Measurements from ENCODE around the gene ACE.

The ACE gene

GRCh38 chr17:63519116-63519881 is 42.4 kb downstream of the ACE start:
- POLR2A ChIA-PET = interaction anchor here (1.7 kb wide), 1 partner anchor 32 kb away, joined by 4 read pairs; the partner anchor contains the start of gene DCAF7
- TF ChIP-seq NFRKB (IDR thresholded peaks at IDR 0.05) (no peak), TARDBP (IDR thresholded peaks at IDR 0.05) (no peak), PKNOX1 (IDR thresholded peaks at IDR 0.05) (no peak), CTBP1 (IDR thresholded peaks at IDR 0.05; ENCODE audit: borderline replicate concordance) (no peak), FOXM1 (IDR thresholded peaks at IDR 0.05; ENCODE audit: borderline replicate concordance) (no peak), L3MBTL2 (conservative IDR thresholded peaks at IDR 0.05) (no peak), ARNT (IDR thresholded peaks at IDR 0.05) (no peak), LEF1 (IDR thresholded peaks at IDR 0.05; ENCODE audit: borderline replicate concordance) (no peak), FOXA1 (IDR thresholded peaks at IDR 0.05) (no peak), BHLHE40 (IDR thresholded peaks at IDR 0.05; ENCODE audit: borderline replicate concordance) (no peak), HDGF (IDR thresholded peaks at IDR 0.05; ENCODE audit: borderline replicate concordance) (no peak), FOXK2 (IDR thresholded peaks at IDR 0.05) (no peak), ELF4 (IDR thresholded peaks at IDR 0.05) (no peak), SP1 (IDR thresholded peaks at IDR 0.05) (no peak)
- CTCF ChIA-PET = no interaction called here
- DNase-seq (ENCODE audit: extremely low spot score) = no peak

- CTCF ChIA-PET = interaction anchor here (1.0 kb wide), 1 partner anchor 42 kb away, joined by 3 read pairs; no protein-coding TSS in a partner anchor
- no peak for DNase-seq (ENCODE audit: extremely low spot score)
- POLR2A ChIA-PET = interaction anchor here (1.7 kb wide), 1 partner anchor 31 kb away, joined by 4 read pairs; the partner anchor contains the start of gene DCAF7
- TF ChIP-seq L3MBTL2 (conservative IDR thresholded peaks at IDR 0.05) (no peak), SP1 (IDR thresholded peaks at IDR 0.05) (no peak), FOXM1 (IDR thresholded peaks at IDR 0.05; ENCODE audit: borderline replicate concordance) (no peak), LEF1 (IDR thresholded peaks at IDR 0.05; ENCODE audit: borderline replicate concordance) (no peak), BHLHE40 (IDR thresholded peaks at IDR 0.05; ENCODE audit: borderline replicate concordance) (no peak), SUZ12 (IDR thresholded peaks at IDR 0.05) (no peak), ZNF384 (IDR thresholded peaks at IDR 0.05) (no peak), ARNT (IDR thresholded peaks at IDR 0.05) (no peak), PKNOX1 (IDR thresholded peaks at IDR 0.05) (no peak)
Measured at GRCh38 chr17:63519972-63520882, 43.4 kb downstream of the ACE start.

GRCh38 chr17:63523253-63523855 is 46.5 kb downstream of the ACE start, which contains the start of gene KCNH6:
Gene KCNH6, plus strand, starts transcription at chr17:63523358. Its CDS starts 56 bp downstream, at chr17:63523414.
- ChIA-PET POLR2A (interaction anchor here (1.3 kb wide), 1 partner anchor 78 kb away, joined by 6 read pairs; the partner anchor contains the start of gene TACO1), CTCF (interaction anchor here (0.6 kb wide), 1 partner anchor 32 kb away, joined by 3 read pairs; no protein-coding TSS in a partner anchor)
- no peak for TF ChIP-seq ZNF384 (IDR thresholded peaks at IDR 0.05)
- DNase-seq (ENCODE audit: extremely low spot score) = no peak

- no peak for DNase-seq (ENCODE audit: extremely low spot score)
- ChIA-PET POLR2A (no interaction called here), CTCF (no interaction called here)
- no peak for TF ChIP-seq CTBP1 (IDR thresholded peaks at IDR 0.05; ENCODE audit: borderline replicate concordance)
Measured at GRCh38 chr17:63524051-63524450, 47.2 kb downstream of the ACE start.

- ChIA-PET POLR2A (no interaction called here), CTCF (interaction anchor here (0.6 kb wide), 1 partner anchor 253 kb away, joined by 3 read pairs; no protein-coding TSS in a partner anchor)
- TF ChIP-seq NFRKB (IDR thresholded peaks at IDR 0.05) (no peak), FOXM1 (IDR thresholded peaks at IDR 0.05; ENCODE audit: borderline replicate concordance) (no peak), BHLHE40 (IDR thresholded peaks at IDR 0.05; ENCODE audit: borderline replicate concordance) (no peak), ELF4 (IDR thresholded peaks at IDR 0.05) (no peak), ARNT (IDR thresholded peaks at IDR 0.05) (no peak), CTBP1 (IDR thresholded peaks at IDR 0.05; ENCODE audit: borderline replicate concordance) (no peak), LEF1 (IDR thresholded peaks at IDR 0.05; ENCODE audit: borderline replicate concordance) (no peak), PKNOX1 (IDR thresholded peaks at IDR 0.05) (no peak), HDGF (IDR thresholded peaks at IDR 0.05; ENCODE audit: borderline replicate concordance) (no peak), FOXK2 (IDR thresholded peaks at IDR 0.05) (no peak), FOXA1 (IDR thresholded peaks at IDR 0.05) (no peak), SUZ12 (IDR thresholded peaks at IDR 0.05) (no peak), SP1 (IDR thresholded peaks at IDR 0.05) (no peak), L3MBTL2 (conservative IDR thresholded peaks at IDR 0.05) (no peak), ZNF384 (IDR thresholded peaks at IDR 0.05) (no peak), TARDBP (IDR thresholded peaks at IDR 0.05) (no peak)
- no peak for DNase-seq (ENCODE audit: extremely low spot score)
Measured at GRCh38 chr17:63525190-63525946, 48.5 kb downstream of the ACE start.

Measured in HEK293T (cell line).